ENCODE measurements around the gene ZSWIM4.
A peak's percentile ranks its signal among the peaks of the same experiment; 100 is the strongest.

ZSWIM4 gene

DNA sequence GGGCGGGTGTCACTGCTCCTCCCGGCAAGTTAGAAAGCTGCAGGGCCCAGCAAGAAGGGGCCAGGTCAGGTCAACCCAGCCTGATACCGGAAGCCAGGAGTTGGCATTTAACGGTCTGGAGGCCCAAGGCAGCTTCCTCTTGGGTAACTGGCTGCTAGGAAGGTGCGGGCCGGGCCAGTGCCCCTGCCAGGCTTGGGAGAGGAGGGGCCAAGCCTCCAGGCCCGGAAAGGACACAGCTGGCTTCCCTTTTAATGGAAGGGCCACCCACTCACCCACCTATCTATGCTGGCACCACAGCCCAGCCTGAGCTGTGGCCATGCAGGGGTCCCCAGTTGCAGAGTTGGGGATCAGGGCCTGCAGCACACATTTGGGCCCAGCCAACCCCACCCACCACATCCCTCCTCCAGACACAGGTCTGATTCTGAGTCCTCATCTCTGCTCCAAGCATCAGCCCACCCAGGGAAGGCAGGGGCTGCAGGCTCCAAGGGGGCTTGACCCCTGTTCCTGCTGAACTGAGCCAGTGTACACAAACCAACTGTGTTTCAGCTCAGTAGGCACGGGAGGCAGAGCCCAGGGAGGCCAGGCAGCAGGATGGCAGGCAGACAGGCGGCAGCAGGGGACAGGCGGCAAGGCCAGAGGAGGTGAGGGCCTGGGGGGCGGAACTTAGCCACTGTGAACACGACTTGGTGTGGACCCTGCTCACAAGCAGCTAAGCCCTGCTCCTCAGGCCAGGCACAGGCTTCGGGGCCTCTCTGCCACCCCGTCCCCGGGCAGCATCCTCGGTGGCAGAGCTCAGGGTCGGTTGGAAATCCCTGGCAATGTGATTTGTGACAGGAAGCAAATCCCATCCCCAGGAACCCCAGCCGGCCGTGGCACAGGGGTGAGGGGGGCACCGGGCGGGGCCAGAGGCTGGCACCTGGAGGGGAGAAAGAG is 40.8 kb downstream of the ZSWIM4 start:
- no peak for DNase-seq (ENCODE audit: low read depth)

DNA sequence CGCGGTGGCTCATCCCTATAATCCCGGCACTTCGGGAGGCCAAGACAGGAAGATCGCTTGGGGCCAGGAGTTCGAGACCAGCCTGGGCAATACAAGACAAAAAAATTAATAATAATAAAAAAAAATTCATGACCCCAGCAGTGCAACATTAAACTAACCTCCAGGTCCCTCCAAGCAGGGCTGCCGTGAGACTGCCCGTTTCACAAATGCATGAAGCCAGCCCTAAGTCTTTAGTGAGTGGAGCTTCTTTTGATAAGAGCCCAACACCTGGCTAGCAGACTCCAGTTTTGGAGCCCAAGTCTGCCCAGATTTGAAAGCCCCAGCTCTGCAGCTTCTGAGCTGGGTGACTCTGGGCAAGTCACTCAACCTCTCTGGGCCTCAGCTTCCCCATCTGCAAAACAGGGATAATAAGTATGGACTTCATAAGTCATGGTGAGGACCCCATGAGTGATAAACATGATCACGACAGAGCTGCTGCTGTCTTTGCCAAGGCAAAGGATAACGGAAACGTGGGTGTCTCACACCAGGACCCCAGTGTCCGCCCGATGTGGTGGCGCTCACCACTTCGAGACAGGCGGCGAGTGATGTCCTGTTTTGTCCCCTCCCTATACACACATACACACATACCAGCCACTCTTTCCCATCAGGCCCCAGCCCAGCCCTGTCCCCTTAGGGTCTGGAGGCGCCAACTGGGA is 43.3 kb downstream of the ZSWIM4 start:
- DNase-seq (ENCODE audit: low read depth) = no peak

DNA sequence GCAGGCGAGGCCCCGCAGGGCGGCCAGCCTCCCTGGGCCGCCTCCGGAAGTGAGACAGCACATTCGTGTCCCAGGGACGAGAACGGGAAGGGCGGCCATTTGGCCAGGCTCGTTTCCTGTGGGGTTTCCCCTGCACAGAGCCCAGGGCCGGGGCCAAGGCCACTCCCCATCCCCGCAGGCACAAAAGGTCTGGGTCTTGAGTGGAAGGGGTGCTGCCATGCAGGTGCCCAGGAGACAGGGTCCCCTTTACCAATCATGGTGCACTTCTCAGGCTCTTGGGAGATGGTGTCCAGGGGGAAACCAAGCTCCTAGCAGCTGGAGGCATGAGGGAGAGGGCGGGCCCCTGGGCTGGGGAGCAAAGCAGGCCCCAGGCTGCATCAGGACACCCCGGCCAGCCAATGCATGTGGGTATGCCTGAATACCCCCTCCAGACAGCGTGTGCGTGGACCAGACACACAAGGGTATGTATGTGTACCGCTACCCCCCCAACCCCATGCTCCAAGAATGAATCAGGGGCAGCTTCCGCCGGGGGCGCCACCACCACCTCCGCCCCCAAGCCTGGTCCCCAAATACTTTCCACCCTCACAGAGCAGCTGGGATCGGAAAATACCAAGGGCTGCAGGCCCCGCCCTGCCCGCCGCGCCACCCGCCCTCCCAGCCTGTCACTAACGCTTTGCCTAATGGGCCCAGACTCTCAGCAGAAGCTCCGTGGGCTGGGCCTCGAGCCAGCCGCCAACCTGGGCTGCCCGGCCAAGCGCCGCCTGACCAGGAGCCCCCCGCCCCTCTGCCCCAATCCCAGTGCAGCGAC is 44.1 kb downstream of the ZSWIM4 start:
- peak; percentile 83 for DNase-seq (ENCODE audit: low read depth)

DNA sequence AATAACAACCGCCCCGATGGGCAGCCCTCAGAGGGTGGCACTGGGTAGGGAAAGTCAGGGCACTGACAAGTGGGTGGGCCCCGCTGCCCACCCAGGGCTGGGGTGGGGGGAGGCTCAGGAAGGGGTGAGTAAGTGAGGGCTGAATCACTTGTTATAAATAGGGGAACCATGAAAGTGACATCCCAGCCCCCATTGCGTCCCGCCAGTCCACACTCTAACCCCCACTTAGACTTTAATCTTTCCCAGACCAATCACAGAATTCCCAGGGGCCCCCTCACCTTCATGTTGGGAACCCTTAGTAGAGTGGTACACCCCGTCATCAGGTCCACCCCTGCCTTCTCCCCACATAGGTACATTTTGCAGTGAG is 44.7 kb downstream of the ZSWIM4 start:
- DNase-seq (ENCODE audit: low read depth) = peak; percentile 64

DNA sequence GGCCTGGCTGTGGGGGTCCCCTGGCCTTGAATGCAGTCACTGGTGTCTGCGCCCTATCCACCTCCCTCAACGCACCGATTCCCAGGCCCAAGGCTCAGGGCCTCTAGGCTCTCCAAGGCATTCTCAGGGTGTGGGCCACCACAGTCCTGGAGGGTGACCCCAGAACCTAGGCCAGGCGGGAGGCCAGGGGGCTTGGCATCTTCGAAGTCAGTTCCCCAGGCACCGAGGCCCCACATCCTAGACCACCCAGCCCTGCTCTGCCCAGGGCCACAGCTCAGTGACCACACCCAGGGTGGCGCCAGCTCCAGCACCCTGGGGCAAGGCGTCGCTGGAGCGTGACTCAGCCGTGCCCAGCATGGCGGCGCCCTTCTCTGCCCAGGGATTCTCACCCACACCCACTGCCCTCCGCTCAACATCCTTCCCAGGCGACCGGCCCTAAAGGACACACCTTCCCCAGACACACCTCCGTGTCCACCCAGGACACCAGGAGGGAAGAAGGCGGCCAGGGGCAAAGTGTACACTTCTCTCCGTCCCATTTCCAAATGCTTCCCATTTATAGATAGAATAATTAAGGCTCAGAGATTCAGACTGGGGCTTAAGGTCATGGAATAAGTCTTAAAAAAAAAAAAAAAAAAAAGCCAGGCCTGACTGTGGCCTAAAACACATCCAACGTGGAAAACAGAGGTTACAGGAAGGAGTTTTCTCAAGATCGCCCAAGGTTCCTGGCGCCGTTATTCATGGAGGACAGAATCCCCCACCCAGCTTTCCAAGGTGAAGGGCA is 45.3 kb downstream of the ZSWIM4 start:
- DNase-seq (ENCODE audit: low read depth) = no peak

DNA sequence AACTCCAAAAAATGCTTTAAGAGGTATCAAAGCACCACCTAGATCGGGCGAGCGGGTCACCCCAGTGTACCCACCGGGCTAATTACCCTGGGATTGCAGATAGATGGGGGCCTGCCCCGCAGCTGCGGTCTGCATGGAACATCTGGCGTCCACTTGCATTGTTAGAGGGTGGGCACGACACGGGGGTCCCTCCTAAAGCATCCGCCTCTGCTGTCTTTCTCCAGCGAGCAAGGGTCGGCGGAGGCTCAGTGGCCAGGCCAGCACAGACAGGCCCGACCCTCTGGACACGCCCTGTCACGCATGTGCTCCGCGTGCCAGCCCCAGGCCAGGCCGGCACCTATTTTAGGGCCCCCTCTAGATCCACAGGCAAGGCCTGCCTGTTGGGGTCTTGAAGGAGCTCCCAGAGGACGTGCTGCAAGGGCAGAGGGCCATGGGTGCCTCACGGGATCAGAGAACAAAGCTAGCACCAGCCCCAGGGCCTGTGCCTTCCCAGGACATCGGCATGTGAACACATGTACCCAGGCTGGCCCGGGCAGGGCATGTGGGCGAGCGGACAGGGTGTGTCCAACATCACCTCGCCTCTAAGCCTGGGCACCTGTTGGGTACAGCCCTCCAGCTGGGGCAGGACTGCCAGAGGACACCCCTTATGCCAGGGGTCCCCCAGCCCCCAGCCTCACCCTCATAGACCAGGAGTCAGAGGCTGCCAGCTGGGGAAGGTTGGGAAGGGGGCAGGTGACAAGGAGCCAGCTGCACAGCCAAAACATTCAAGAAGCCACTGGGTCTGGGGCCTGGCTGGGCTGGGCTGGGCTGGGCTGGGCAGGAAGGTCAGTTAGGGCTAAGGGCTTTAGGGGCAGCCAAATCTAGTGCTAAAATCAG is 46.1 kb downstream of the ZSWIM4 start:
- DNase-seq (ENCODE audit: low read depth) = no peak

DNA sequence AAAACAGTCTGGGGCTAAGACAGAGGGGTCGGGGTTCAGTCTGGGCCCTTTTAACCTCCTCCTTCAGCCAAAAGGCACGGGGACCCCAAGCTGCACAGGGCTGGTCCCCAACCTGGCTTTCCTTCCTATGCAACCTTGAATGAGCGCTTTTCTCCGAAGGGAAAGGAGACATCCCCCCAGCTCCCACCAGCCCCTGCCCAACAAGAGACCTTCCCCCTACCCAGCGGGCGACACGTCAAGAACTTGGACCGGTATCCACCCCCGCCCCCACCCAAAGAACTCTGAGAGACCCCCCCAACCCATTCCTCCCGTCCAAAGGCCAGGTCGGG is 46.7 kb downstream of the ZSWIM4 start:
- DNase-seq (ENCODE audit: low read depth) = no peak

DNA sequence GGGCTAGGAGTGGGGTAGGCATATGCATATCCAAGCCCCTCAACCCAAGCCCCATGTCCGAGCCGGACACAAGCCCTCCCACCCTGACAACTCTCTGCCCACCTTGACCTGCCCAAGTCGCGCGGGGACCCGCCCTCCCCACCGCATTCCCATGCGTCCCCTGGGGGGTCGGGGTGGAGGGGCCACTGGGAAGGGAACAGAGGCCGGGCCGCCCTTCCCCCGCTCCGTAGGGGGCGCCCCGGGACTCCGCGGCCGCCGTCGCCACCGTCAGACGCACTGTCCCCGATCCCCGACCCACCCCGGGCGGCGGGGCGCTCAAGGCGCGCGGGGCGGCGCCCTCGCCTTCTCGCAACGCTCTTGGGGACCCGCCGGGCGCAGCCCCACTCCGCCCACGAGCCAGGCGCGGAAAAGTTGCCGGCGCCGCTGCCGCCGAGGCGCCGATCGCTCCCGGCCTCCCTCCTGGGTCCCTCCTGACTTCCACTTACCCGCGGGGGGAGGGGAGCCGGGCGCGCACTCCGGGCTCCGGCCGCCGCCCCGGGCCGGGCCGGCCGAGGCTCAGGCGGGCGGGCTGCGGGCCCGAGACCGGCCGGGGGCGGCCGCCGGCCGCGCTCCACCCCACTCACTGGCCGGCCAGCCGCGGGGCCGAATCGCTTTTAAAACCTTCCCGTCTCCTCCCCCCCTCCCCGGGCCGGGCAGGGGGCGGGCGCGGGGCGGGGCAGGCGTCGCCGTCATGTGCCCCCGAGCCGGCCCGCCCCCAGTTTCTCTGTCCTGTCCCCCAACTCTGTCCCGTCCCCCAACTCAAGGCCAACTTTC is 47.3 kb downstream of the ZSWIM4 start:
- peak; percentile 59 for DNase-seq (ENCODE audit: low read depth)

DNA sequence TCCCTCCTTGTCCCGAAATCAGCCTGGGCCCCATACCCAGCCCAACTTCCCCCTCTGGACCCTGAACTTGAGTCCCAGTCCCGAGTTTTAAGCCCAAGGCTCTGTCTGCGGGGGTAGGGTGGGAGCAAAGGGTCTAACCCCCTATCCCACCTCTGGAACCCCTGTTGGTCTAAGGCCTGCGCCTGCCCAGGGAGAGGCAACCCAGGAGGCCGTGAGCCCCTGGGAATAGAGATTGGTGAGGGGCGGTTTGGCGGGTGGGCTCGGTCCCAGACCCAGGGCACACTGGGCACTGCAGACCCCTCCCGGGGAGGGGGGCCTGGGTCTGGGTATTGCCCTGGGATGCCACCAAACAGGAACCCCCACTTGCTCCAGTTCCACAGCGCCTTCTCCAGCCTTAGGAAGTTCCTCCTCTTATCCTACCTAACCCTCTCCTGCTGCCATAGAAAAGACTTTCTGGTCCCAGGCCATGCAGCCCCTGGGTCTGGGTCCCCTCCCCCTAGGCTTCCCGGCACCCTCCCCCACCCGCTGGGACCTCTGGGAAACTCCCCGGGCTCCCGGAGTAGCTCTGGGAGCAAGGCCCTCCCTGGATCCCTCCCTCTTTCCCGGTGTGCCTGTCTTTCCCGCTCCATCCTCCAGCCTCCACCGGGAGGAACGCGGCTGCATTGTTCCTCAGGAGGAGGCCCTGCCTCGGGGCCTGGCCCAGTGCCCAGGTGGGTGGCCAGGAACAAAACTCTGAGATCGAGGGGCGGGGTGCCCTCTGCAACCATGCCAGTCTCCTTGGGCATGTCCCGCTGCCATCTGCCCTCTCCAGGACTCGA is 48.1 kb downstream of the ZSWIM4 start:
- no peak for DNase-seq (ENCODE audit: low read depth)

DNA sequence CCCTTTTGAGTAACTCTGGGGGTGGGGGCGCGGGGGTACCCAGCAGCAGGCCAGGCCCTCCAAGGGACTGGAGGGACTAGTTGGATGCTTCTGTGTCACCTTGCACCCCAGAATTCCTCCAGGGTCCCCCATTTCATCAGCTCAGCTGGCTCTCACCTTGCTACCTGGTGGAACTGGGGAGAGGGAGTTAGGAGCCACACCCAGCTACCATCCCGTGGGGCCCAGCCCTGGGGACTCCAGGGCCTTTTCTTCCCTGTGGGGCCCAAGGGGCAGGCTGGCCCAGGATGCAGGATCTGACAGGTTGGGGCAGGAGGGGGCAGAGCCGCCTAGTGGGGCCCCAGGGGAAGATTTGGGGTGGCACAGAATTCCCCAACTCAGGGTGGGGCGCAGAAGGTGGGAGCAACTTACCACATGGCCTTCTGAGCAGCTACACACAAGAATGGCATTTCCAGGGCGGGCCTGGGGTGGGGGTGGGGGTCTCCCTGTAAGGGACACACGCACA is 48.9 kb downstream of the ZSWIM4 start:
- no peak for DNase-seq (ENCODE audit: low read depth)

DNA sequence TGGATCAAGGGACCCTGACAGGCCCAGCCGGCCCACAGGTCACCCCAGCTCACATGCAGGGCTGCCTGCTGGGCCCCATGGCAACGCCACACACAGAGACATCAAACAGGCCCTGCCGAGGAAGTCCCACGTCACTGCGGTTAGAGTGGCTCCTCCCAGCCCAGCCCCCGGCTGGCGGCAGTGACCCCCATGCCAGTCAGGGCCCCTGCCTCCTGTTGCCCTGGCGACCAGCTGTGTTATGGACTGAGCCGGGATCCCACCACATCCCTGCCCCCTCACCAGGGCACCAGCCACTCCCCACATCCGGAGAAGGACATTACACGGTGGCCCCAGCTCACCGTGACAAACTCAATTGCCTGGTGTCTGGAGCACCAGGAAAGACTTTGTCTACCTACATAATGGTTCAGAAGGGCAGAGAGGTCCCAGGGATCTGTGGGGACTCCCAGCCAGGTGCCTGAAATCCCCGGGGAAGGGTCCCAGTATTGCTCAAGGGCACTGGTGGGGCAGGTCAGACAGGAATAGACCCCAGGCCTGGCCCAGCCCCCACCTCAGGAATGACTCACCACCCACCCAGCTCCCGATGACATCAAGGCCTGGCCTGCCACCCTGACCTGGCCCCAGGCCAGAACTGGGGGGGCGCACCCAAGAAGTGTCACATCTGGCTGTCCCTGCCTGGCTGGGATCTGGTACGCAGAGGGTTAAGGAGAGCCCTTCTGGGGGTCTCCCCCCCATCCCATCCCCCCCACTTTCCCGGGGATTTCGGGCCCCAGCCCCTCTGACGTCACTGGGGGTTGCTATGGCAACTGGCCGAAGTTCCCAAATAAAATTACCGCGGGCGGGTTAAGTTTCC is 51.5 kb downstream of the ZSWIM4 start:
- DNase-seq (ENCODE audit: low read depth) = peak; percentile 92

DNA sequence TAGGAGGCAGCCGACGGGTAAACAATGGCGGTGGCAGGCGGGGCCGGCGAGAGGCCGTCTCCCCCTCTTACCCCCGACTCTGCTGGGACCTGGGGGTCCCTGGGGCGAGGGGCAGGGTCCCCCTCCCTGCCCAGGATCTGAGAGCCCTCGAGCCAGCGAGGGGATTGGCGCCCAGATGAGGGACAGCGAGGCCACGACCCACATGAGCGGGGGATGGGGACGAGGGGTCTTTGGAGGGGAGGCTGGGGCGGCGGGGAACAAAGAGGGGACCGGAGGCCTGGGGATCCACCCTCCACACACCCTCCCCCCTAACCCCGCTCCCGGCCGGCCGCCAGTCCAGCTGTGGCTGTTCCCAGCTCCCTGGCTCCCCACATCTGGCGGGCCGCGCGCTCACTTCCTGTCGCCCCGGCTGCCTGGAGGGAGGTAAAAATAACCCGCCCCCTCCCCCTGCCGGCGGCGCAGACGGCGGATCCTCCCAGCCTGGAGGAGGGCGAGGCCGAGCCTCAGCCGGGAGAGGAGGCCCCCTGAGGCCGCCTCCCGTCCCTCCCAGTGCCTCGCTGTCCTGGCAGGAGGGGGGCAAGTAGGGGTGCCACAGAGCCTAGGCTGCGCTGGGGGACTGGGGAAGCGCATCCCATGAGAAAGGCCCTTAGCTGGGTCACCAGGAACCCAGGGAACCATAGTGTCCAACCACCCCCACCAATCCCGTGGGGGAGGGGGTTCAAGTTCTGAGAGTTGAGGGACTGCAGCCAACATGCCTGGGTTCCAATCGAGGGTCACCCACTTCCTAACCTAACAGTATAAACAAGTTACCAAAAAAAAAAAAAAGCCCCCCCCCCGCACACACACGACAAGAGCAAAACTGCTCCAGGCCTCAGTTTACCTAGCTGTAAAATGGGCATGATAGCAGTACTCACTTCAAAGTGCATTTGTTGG is 52.4 kb downstream of the ZSWIM4 start:
- peak; percentile 68 for DNase-seq (ENCODE audit: low read depth)

DNA sequence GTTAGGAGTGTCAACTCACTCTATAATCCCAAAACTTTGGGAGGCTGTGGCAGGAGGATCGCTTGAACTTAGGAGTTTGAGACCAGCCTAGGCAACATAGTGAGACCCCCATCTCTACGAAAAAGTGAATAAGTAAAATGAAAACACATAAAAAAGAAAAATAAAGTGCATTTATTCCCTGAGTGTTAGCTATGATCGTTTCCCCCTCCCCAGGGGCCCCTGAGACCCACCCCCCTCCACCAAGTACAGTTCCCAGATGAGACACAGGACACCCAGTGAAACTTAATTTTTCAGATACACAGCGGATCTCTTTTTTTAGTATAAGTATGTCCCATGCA is 53.1 kb downstream of the ZSWIM4 start:
- no peak for DNase-seq (ENCODE audit: low read depth)

DNA sequence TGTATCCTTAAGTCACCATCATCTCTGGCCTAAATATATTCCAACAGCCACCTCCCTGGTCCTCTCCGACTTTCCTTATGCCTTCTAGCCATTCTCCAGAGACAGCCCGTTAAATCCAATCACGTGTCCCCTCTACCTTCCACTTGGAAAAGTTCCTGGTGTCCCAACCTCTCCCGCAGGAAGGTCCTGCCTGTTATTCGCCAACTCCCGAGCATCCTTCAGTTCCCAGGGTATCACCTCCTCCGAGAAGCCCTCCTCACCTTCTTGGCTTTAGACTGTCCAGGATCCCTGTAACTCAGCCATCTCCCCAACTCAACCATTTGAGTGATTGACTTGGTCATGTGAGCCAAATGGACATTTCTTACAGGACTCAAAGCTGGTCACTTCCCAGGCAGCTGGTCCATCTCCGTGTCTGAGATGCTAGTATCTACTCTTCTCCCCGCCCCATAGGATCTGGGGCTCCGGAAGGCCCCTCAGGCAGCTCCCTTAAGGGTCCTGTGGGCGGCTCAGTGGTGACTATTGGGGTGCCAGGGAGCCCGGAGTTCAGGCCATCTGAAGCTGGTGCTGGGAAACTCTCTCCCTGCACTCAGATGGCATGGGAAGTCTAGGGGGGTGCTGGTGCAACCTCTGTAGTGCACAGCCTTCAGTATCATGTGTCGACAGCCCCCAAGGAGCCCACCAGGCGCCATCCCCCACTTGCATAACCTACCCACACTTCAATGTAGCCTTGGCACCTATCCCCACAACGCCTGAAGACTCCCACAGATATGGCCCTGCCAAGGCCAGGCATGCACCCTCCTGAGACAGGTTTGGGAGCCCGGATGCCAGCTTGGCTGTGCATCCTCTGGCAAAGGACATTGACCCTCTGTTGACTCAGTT is 53.8 kb downstream of the ZSWIM4 start:
- no peak for DNase-seq (ENCODE audit: low read depth)

DNA sequence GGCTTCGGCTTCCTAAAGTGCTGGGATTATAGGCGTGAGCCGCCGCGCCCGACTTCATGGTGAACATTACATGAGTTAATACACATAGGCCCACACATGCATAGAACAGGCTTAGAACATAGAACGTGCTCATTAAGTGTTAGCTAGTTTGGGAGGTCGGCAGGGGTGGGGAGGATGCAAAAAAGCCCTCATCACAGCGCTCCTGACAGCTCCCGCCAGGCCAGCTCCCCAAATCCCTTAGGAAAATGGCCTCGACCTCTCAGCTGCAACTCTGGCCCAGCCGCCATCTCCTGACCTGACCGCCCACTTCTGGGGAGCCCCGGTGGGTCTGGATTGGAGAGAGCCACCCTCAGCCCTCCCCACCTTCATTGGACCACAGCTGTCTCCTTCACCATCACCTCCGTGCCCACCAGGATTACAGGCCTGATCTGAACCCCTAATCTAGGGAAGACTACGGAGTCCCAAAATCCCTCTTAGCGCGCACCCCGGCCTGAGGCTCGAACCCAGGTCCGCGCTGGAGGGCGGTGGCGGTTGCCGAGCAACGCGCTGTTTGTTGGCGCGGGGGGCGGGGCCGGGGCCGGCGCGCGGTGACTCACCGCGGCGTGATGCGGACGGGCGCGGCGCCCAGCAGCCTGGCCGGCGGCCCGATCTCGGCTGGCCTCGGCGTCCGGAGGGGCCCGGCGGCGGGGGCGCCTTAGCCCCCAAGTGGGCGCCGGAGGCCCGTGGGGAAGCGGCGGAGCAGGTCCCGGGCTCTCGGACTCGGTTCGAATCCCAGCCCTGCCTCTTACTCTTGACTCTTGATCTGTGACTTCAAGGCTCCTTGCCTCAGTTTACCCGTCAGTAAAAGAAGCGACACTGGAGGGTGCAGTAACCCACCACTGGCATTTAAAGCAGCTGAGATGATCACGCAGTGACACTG is 55.0 kb downstream of the ZSWIM4 start:
- DNase-seq (ENCODE audit: low read depth) = no peak
